Motor neuron (in vitro differentiated cells): Measurements from ENCODE around the gene DAD1. TPM values are rescaled to one million over a fixed set of nuclear protein-coding genes. Genes with fewer than 3 reads are reported as not detected.
A peak's percentile ranks its signal among the peaks of the same experiment; 100 is the strongest.
"Not testable (repeated sequence)": the region's sequence is repeated elsewhere in the genome, so short reads cannot be mapped to it uniquely, and the experiment has no call there.

Source experiments
- ATAC-seq, 8 experiments: fragments of 200-7000 bp; cut with Tn5 transposase; replicated peaks in 6 of 8; 2 replicates each; pipeline ENCODE4 v1.8.0; 2021; ENCODE audit warnings: mild to moderate bottlenecking in 8 of 8, moderate library complexity in 8 of 8
- H3K27ac ChIP-seq, 2 donors: fragments of 250-450 bp; sonication (Bioruptor Pico); 2 replicates each; pipeline ENCODE4 v1.9.0; 2021; ENCODE audit warnings: antibody characterized with exemption in 2 of 2, mild to moderate bottlenecking in 2 of 2, moderate library complexity in 1 of 2
- H3K4me1 ChIP-seq, 2 donors: fragments of 250-450 bp; sonication (Bioruptor Pico); replicated peaks in 1 of 2; 2 replicates each; pipeline ENCODE4 v1.6.1; 2021; ENCODE audit warnings: antibody characterized with exemption in 2 of 2, mild to moderate bottlenecking in 2 of 2, moderate library complexity in 1 of 2
- H3K4me3 ChIP-seq, 5 donors: fragments of 250-450 bp; sonication (Bioruptor Pico); 2 replicates each; pipeline ENCODE4 v1.9.0; 2021; ENCODE audit warnings: antibody characterized with exemption in 5 of 5, mild to moderate bottlenecking in 5 of 5, moderate library complexity in 4 of 5
- WGBS, 10 experiments: fragments of 450-650 bp; shearing (Covaris generic); methylation state at CpG; one replicate each; pipeline ENCODE4 v1.0.0; 2022; 5-methylcytosine and 5-hydroxymethylcytosine counted together
- in situ Hi-C, 9 experiments: fragments of 400-800 bp; cut with MboI; loops; one replicate each; pipeline ENCODE4 v1.15.0; 2021; ENCODE audit warnings: low sequenced_read_pairs in 9 of 9, low pct_unique_long_range_greater_than_20kb in 2 of 9; ENCODE audit not compliant: unreplicated experiment in 9 of 9
- total RNA-seq, 8 experiments: library from RNA; unstranded; fragments of 300-600 nt; gene quantifications; 2 replicates each; pipeline versions ENCODE4 v1.2.3 to v1.2.4, GENCODE V29; 2022

The DAD1 gene
- total RNA-seq, 8 experiments from 2014 or later = 156 to 485 (median 311) TPM

DNA sequence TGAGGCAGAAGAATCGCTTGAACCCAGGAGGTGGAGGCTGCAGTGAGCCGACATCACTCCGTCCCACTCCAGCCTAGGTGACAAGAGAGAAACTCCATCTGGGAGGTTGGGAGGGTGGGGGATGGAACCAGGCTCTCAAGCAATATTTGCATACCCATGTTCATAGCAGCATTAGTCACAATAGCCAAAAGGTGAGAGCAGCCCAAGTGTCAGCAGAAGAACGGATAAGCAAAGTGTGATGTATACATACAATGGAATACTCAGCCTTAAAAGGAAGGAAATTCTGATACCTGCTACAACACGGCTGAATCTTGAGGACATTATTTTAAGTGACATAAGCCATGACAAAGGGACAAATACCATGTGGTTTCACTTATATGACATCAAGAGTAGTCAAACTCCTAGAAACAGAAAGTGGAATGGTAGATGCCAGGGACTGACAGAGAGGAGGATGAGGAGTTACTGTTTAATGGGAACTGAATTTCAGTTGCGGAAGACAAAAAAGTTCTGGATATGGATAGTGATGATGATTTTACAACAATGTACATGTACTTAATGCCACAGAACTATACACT, 11.6 kb downstream of the DAD1 start:
- Histone ChIP-seq H3K4me3 (no peak overlapping the region), H3K27ac (no peak overlapping the region), H3K4me1 (peaks cover 5 to 7% of the 10 kb centered on the region in 2 donors)
- WGBS, 10 experiments = 0 to 100% (median 62%) methylated on average over 1 to 3 of the region's 6 CpGs; no CpG with 5 or more reads in 1 of the 10 experiments
- in situ Hi-C loops = loop anchor here in 3 of 9 experiments (10.0 to 25.0 kb wide), 3 partner anchors 77 to 285 kb away; partner anchors contain the start of gene LRP10 (in 1 of the 3)
- no peak for ATAC-seq

DNA sequence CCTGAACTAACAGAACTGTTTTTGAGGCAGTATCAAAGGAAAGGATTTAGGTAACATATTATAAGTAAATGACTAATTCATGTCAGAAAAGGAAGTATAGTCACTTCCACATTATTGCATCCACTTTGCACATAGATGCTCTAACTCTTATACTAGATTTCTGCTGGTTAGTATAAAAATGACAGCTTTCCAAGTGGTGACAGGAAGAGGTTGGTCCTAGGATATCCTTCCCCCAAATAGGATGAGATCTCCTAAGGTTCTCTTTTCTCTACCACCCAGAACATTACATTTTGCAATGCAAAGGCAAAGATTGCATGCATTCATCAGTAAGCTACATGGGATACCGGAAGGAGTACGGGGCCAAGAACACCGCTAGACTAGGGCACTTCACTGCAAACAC, 15.2 kb downstream of the DAD1 start:
- in situ Hi-C loops = loop anchor here (10.0 to 25.0 kb wide), 6 partner anchors 81 to 488 kb away; partner anchors contain the start of genes LRP10 (in 6 of the 9), CDH24 (in 3 of the 9), MMP14 (in 1 of the 9) and MRPL52 (in 1 of the 9)

GRCh38 chr14:22572562-22573058, 16.4 kb downstream of the DAD1 start:
- Histone ChIP-seq H3K4me3 (no peak overlapping the region), H3K4me1 (peaks cover 0 to 2% of the 10 kb centered on the region in 2 donors), H3K27ac (no peak overlapping the region)
- peak in 1 of 8 experiments; percentile 32 for ATAC-seq
- WGBS, 10 experiments = 86 to 100% (median 100%) methylated on average over 1 of the region's 1 CpG; no CpG with 5 or more reads in 3 of the 10 experiments
- in situ Hi-C loops = loop anchor here (10.0 to 25.0 kb wide), 6 partner anchors 82 to 490 kb away; partner anchors contain the start of genes LRP10 (in 6 of the 9), CDH24 (in 3 of the 9), MMP14 (in 1 of the 9) and MRPL52 (in 1 of the 9)

More for the DNA sequence above, 15.2 kb downstream of the DAD1 start:
- H3K4me3 ChIP-seq = no peak overlapping the region
- WGBS, 10 experiments = 83 to 100% (median 92%) methylated on average over 1 to 3 of the region's 3 CpGs; no CpG with 5 or more reads in 4 of the 10 experiments
- no peak overlapping the region for H3K27ac ChIP-seq
- H3K4me1 ChIP-seq = peaks cover 0 to 3% of the 10 kb centered on the region in 2 donors
- no peak for ATAC-seq

DNA sequence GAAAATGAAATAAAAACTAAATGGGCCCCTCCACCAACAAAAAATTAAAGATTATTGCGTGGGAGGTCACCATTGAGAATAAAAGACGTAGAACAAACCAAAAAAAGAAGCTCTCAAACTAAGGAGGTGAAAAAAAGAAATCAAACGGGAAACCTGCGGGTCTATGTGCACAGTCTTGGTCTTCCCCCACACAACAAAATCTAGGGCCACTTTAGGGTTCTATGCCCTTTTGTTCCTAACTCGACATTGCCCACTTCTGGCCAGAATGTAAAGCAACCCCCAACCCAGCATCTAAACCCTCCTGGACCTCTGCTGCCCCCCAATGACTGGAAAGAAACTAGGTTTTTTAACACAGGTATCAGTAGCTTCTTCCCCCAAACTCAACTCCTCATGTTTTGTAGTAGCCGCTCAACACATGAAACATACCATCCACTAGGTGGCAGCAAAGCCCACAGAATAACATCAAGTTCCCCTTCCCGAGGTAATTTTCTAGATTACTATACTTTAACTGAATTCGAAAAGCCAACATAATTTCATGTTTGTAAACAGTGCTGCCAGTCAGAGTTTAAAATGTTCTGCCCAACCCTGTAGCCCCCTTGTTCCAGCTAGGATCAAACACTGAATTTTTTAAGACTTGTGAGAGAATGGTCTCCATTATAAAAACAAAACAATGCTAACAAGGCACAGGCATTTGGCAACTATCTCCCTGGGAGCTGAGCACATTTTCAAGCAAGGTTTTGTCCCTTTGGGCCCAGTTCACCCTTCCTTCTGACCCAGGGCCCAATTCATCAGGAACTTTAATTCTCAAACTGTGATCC, 18.7 kb downstream of the DAD1 start:
- Histone ChIP-seq H3K4me1 (peaks cover 0 to 2% of the 10 kb centered on the region in 2 donors), H3K27ac (no peak overlapping the region), H3K4me3 (no peak overlapping the region)
- 10 to 80% (median 46%) methylated on average over 1 to 8 of the region's 8 CpGs for WGBS, 10 experiments
- in situ Hi-C loops = loop anchor here (10.0 to 25.0 kb wide), 6 partner anchors 84 to 492 kb away; partner anchors contain the start of genes LRP10 (in 6 of the 9), CDH24 (in 3 of the 9), MMP14 (in 1 of the 9) and MRPL52 (in 1 of the 9)
- peak; percentile 44 to 86 (median 60) for ATAC-seq

DNA sequence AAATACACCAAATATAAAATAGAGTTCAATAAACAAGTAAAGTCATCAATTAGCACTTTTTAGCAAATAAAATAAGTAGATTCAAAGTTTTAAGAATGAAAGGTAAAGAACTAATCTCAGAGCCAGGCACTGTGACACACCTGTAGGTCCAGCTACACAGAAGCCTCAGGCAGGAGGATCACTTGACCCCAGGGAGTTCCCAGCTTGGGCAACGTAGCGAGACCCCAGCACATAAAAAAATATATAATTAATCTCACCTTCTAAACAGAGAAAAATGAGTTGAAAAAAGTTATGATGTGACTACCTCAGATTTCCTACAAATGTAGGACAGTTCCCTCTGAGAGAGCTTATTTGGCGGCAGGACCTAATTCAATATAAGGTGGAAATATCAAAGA, 19.3 kb downstream of the DAD1 start:
- no peak for ATAC-seq
- H3K27ac ChIP-seq = no peak overlapping the region
- in situ Hi-C loops = loop anchor here (10.0 to 25.0 kb wide), 6 partner anchors 85 to 493 kb away; partner anchors contain the start of genes LRP10 (in 6 of the 9), CDH24 (in 3 of the 9), MMP14 (in 1 of the 9) and MRPL52 (in 1 of the 9)
- H3K4me1 ChIP-seq = peaks cover 0 to 2% of the 10 kb centered on the region in 2 donors
- H3K4me3 ChIP-seq = no peak overlapping the region
- WGBS, 10 experiments = 50 to 94% (median 67%) methylated on average over 1 to 3 of the region's 3 CpGs; no CpG with 5 or more reads in 2 of the 10 experiments

GRCh38 chr14:22569106-22569736, 19.8 kb downstream of the DAD1 start:
- ATAC-seq = no peak
- Histone ChIP-seq H3K4me1 (peaks cover 0 to 2% of the 10 kb centered on the region in 2 donors), H3K4me3 (no peak overlapping the region), H3K27ac (no peak overlapping the region)
- in situ Hi-C loops = loop anchor here (10.0 to 25.0 kb wide), 5 partner anchors 86 to 493 kb away; partner anchors contain the start of genes LRP10 (in 6 of the 9), CDH24 (in 3 of the 9), MMP14 (in 1 of the 9) and MRPL52 (in 1 of the 9)
- 76 to 100% (median 95%) methylated on average over 1 to 6 of the region's 6 CpGs for WGBS, 10 experiments

DNA sequence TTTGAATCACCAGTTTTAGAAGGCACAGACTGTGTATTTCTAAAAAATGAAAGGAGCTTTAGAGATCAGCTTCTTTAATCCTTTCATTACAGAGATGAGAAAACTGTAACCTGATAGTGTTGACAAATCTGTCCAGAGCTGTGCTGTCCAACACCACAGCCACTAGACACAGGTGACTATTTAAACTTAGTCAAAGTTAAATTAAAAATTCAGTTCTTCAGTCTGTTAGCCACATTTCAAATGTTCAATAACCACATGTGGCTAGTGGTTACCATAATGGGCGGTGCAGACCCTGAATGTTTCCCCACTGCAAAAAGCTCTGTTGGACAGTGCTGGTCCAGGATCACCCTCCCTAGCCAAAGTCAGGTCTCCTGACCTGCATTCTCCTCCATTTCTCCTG, 21.6 kb downstream of the DAD1 start:
- H3K4me3 ChIP-seq = no peak overlapping the region
- 80 to 100% (median 100%) methylated on average over 1 of the region's 1 CpG; no CpG with 5 or more reads in 5 of the 10 experiments for WGBS, 10 experiments
- in situ Hi-C loops = loop anchor here (10.0 to 25.0 kb wide), 5 partner anchors 87 to 495 kb away; partner anchors contain the start of genes LRP10 (in 6 of the 9), CDH24 (in 3 of the 9), MMP14 (in 1 of the 9) and MRPL52 (in 1 of the 9)
- H3K4me1 ChIP-seq = peaks cover 0 to 2% of the 10 kb centered on the region in 2 donors
- no peak overlapping the region for H3K27ac ChIP-seq
- ATAC-seq = peak in 1 of 8 experiments; percentile 16

- peaks cover 0 to 2% of the 10 kb centered on the region in 2 donors for H3K4me1 ChIP-seq
- no peak for ATAC-seq
- H3K4me3 ChIP-seq = no peak overlapping the region
- H3K27ac ChIP-seq = no peak overlapping the region
- WGBS, 10 experiments = 70 to 100% (median 95%) methylated on average over 1 to 2 of the region's 2 CpGs
- in situ Hi-C loops = loop anchor here (10.0 to 25.0 kb wide), 5 partner anchors 88 to 495 kb away; partner anchors contain the start of genes LRP10 (in 6 of the 9), CDH24 (in 3 of the 9), MMP14 (in 1 of the 9) and MRPL52 (in 1 of the 9)
Observed at GRCh38 chr14:22566845-22567244, 22.2 kb downstream of the DAD1 start.

GRCh38 chr14:22566266-22566665, 22.8 kb downstream of the DAD1 start:
- 90 to 100% (median 100%) methylated on average over 2 to 8 of the region's 9 CpGs; no CpG with 5 or more reads in 5 of the 10 experiments for WGBS, 10 experiments
- H3K4me3 ChIP-seq, ATAC-seq, H3K4me1 ChIP-seq, H3K27ac ChIP-seq: not testable (repeated sequence)
- in situ Hi-C loops = loop anchor here (10.0 to 25.0 kb wide), 5 partner anchors 89 to 496 kb away; partner anchors contain the start of genes LRP10 (in 6 of the 9), CDH24 (in 3 of the 9), MMP14 (in 1 of the 9) and MRPL52 (in 1 of the 9)

DNA sequence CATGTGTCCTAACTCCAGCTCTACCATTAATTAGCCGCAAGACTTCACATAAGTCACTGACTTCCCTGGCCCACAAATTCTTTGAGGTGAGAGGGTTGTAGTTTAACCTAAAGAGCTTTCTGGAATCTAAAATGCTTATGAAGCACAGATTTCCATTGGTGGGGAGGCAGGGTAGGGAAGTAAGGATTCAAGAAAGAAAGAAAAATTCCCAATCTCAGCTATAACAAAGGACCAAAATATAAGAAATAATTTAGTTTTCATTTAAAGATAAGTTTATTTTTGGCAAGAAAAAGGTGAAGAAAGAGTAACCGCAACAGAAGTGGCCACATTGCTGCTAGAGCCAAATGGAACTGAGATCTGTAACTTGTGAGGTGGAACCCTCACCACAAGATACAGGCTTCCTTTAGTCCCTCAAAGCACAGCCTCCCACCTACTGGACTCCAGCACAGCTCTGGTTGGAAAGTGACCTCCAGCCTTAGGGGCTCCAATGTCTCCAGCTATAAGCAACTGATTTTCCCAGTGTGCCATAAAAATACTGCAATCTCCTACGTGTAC, 23.6 kb downstream of the DAD1 start:
- in situ Hi-C loops = loop anchor here (10.0 to 25.0 kb wide), 5 partner anchors 89 to 497 kb away; partner anchors contain the start of genes LRP10 (in 6 of the 9), CDH24 (in 3 of the 9), MMP14 (in 1 of the 9) and MRPL52 (in 1 of the 9)
- Histone ChIP-seq H3K4me3 (no peak overlapping the region), H3K27ac (no peak overlapping the region), H3K4me1 (peaks cover 0 to under 1% of the 10 kb centered on the region in 2 donors)
- WGBS, 10 experiments = 91 to 100% (median 96%) methylated on average over 1 to 3 of the region's 3 CpGs; no CpG with 5 or more reads in 1 of the 10 experiments
- ATAC-seq = no peak

DNA sequence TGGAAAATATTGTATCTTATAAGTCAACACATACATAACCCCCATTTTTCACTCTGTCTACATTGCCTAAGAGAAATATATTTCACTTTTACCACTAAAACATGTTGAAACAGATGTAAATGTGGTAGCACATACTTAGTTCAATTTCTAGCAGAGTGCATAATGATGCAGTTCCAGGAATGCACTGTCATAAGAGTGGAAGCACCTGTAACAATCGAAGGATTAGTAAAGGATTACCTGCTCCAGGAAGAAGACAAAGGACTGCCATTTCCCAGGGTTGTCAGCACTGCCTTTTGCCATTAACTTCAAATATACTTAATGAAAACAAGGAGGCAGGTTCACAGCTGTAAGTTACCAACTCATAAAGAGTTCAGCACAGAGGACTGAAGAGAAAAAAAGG, 24.6 kb downstream of the DAD1 start:
- in situ Hi-C loops = loop anchor here (10.0 to 25.0 kb wide), 5 partner anchors 90 to 498 kb away; partner anchors contain the start of genes LRP10 (in 6 of the 9), CDH24 (in 3 of the 9), MMP14 (in 1 of the 9) and MRPL52 (in 1 of the 9)

More for the DNA sequence above, 24.6 kb downstream of the DAD1 start:
- Histone ChIP-seq H3K4me1 (no peaks in the 10 kb centered on the region), H3K27ac (no peak overlapping the region), H3K4me3 (no peak overlapping the region)
- ATAC-seq = no peak
- whole genome bisulfite sequencing, 10 experiments = 0 to 100% (median 86%) methylated on average over 1 of the region's 1 CpG; no CpG with 5 or more reads in 1 of the 10 experiments
